SK-N-SH (cell line): ENCODE data around the gene SORBS2. TPM values are rescaled to one million over a fixed set of nuclear protein-coding genes. Genes with fewer than 3 reads are reported as not detected.

Experiments
- CTCF ChIA-PET: fragments of 300-600, 350-600 bp; formaldehyde crosslinking; extraction: SDS; loops from one replicate; lab custom pipeline; 2021; lab: Yijun Ruan, JAX
- POLR2A ChIA-PET: fragments of 350-600 bp; sonication (Branson Sonifier 250); formaldehyde crosslinking; extraction: SDS; loops from one replicate; lab custom pipeline; 2020; ENCODE audit warnings: antibody characterized with exemption, inconsistent platforms; lab: Yijun Ruan, JAX
- DNase-seq: peaks from one replicate; pipeline ENCODE4 v3.0.0; 2012
- H2AFZ ChIP-seq: fragments of 200-600 bp; sonication (generic); 2 replicates; pipeline ENCODE4 v1.8.1; 2016; ENCODE audit warnings: antibody characterized with exemption, mild to moderate bottlenecking, low read depth
- H3F3A ChIP-seq: fragments of 200-600 bp; sonication (generic); replicated peaks from 2 replicates; pipeline ENCODE3; 2016; ENCODE audit warnings: antibody characterized with exemption, mild to moderate bottlenecking; ENCODE audit not compliant: insufficient read depth
- H3K27ac ChIP-seq, 2 experiments: fragments of 200-500 bp in 1 of 2; fragments of 200-600 bp in 1 of 2; sonication (Bioruptor generic) in 1 of 2; sonication (generic), shearing (Covaris generic) in 1 of 2; 2 replicates each; pipeline versions ENCODE4 v1.5.1 to v1.6.1; 2014 to 2016; ENCODE audit warnings: low read depth in 2 of 2, inconsistent platforms in 1 of 2, low read length in 1 of 2, mild to moderate bottlenecking in 1 of 2, mixed read lengths in 1 of 2
- H3K27me3 ChIP-seq: fragments of 200-600 bp; sonication (generic), shearing (Covaris generic); 2 replicates; pipeline ENCODE4 v1.6.1; 2016; ENCODE audit warnings: mixed run types; ENCODE audit not compliant: insufficient read depth
- H3K36me3 ChIP-seq, 2 experiments: fragments of 200-500 bp in 1 of 2; fragments of 200-600 bp in 1 of 2; sonication (Bioruptor generic) in 1 of 2; sonication (generic) in 1 of 2; replicated peaks in 1 of 2; 2 replicates each; pipeline versions ENCODE3 to v1.5.1; 2014 to 2016; ENCODE audit warnings: low read length in 1 of 2, mild to moderate bottlenecking in 1 of 2; ENCODE audit not compliant: insufficient read depth in 2 of 2, control insufficient read depth in 1 of 2
- H3K4me1 ChIP-seq, 2 experiments: fragments of 200-500 bp in 1 of 2; fragments of 200-600 bp in 1 of 2; sonication (Bioruptor generic) in 1 of 2; sonication (generic), shearing (Covaris generic) in 1 of 2; 2 replicates each; pipeline versions ENCODE4 v1.5.1 to v1.6.1; 2014 to 2016; ENCODE audit warnings: low read depth in 1 of 2, low read length in 1 of 2, mixed run types in 1 of 2; ENCODE audit not compliant: insufficient read depth in 2 of 2, control insufficient read depth in 1 of 2
- H3K4me2 ChIP-seq: fragments of 200-600 bp; sonication (generic), shearing (Covaris generic); 2 replicates; pipeline ENCODE4 v1.6.1; 2017; ENCODE audit warnings: mixed run types
- H3K4me3 ChIP-seq, 2 experiments: fragments of 200-500 bp in 1 of 2; fragments of 200-600 bp in 1 of 2; sonication (Bioruptor generic) in 1 of 2; sonication (generic), shearing (Covaris generic) in 1 of 2; 2 replicates each; pipeline versions ENCODE4 v1.5.1 to v1.8.1; 2014 to 2016; ENCODE audit warnings: low read depth in 2 of 2, inconsistent platforms in 1 of 2, low read length in 1 of 2, mild to moderate bottlenecking in 1 of 2, mixed read lengths in 1 of 2, moderate library complexity in 1 of 2
- H3K79me2 ChIP-seq: fragments of 200-600 bp; sonication (generic); 2 replicates; pipeline ENCODE4 v1.8.1; 2017; ENCODE audit warnings: mild to moderate bottlenecking; ENCODE audit not compliant: insufficient read depth
- H3K9ac ChIP-seq: fragments of 200-600 bp; sonication (generic); 2 replicates; pipeline ENCODE4 v1.6.1; 2017; ENCODE audit warnings: mixed run types
- H3K9me2 ChIP-seq: fragments of 200-600 bp; sonication (generic); 2 replicates; pipeline ENCODE4 v1.6.1; 2017; ENCODE audit warnings: mixed run types
- H3K9me3 ChIP-seq: fragments of 200-600 bp; sonication (generic); 2 replicates; pipeline ENCODE4 v1.6.1; 2017; ENCODE audit warnings: mixed run types, mild to moderate bottlenecking, moderate library complexity
- H4K20me1 ChIP-seq: fragments of 200-600 bp; sonication (generic); 2 replicates; pipeline ENCODE4 v1.6.1; 2017; ENCODE audit warnings: mild to moderate bottlenecking, mixed run types; ENCODE audit not compliant: insufficient read depth
- CHD2 ChIP-seq: fragments of 150-350 bp; IDR thresholded peaks from 2 replicates; pipeline ENCODE4 v1.6.1; 2018; ENCODE audit warnings: low read length; ENCODE audit not compliant: partially characterized antibody
- GABPA ChIP-seq: IDR thresholded peaks from 2 replicates; pipeline ENCODE4 v1.4.0; 2012; ENCODE audit warnings: low read depth, mild to moderate bottlenecking
- MEF2A ChIP-seq: IDR thresholded peaks from 2 replicates; pipeline ENCODE4 v1.4.0; 2012; ENCODE audit warnings: low read depth, borderline replicate concordance
- MXI1 ChIP-seq: IDR thresholded peaks from 2 replicates; pipeline ENCODE4 v1.6.1; 2012; ENCODE audit warnings: mild to moderate bottlenecking, low read depth, low read length, improper control_type of control experiment
- RFX5 ChIP-seq: IDR thresholded peaks from 2 replicates; pipeline ENCODE4 v1.6.1; 2012; ENCODE audit warnings: mild to moderate bottlenecking, improper control_type of control experiment, low read length
- TAF1 ChIP-seq: IDR thresholded peaks from 2 replicates; pipeline ENCODE4 v1.6.1; 2012; ENCODE audit warnings: low read depth, mild to moderate bottlenecking, low read length, moderate library complexity, borderline replicate concordance
- YY1 ChIP-seq: IDR thresholded peaks from 2 replicates; pipeline ENCODE4 v1.4.0; 2012; ENCODE audit warnings: low read depth, mild to moderate bottlenecking
- WGBS: methylation state at CpG from one replicate; pipeline ENCODE4 v1.1.6; 2017; ENCODE audit warnings: low lambda C conversion rate; 5-methylcytosine and 5-hydroxymethylcytosine counted together
- polyA plus RNA-seq, 3 experiments: library from polyadenylated mRNA; depleted of rRNA; stranded (reverse); fragments of >200 nt; gene quantifications; 2 replicates each; pipeline ENCODE4 v1.2.3, GENCODE V29; 2012
- TF ChIP-seq, protein P1 (sequence below): IDR thresholded peaks from 2 replicates; pipeline ENCODE4 v1.4.0; 2012; ENCODE audit warnings: low read depth
- TF ChIP-seq, protein P2 (sequence below): IDR thresholded peaks from 2 replicates; pipeline ENCODE4; 2012
- TF ChIP-seq, protein P3 (sequence below): IDR thresholded peaks from 2 replicates; pipeline ENCODE4 v1.4.0; 2012; ENCODE audit warnings: low read depth, borderline replicate concordance

The SORBS2 gene
- polyA plus RNA-seq, 1 of the 3 experiments (the other 2 are of a cell fraction), result 2.5 TPM

DNA sequence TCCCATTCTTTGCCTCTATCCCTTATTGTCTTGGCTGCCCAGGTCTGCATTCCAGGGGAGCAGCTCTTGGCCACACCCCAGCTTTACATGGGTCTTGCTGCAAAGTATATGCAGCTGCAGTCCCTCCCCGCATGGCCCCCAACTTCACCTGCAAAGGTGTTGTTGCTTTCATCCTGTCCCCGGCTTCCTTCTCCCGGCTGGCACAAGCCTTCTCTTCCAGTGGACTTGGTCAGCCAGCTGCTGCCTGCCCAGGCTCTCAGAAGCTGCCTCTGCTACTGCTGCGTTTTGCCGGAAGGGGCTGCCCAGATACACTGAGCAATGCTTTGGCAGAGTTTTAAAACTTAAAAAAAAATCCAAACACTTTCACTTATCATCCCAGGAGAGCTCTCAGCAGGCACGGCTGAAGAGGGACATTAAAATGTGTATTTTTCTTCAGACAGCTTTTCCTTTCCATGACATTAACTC lies 155.5 kb downstream of the SORBS2 start:
- Histone ChIP-seq H3K4me3 (no peak overlapping the region), H3K4me1 (peaks cover 0 to 5% of the 10 kb centered on the region in 2 experiments; a peak in 2 of 4 replicates), H4K20me1 (no peaks in the 10 kb centered on the region), H3K9ac (no peak overlapping the region), H3K27me3 (no peaks in the 10 kb centered on the region), H3K9me3 (no peaks in the 10 kb centered on the region), H3K79me2 (no peaks in the 10 kb centered on the region), H3K9me2 (no peaks in the 10 kb centered on the region), H2AFZ (no peak overlapping the region), H3F3A (no peaks in the 10 kb centered on the region), H3K4me2 (no peak overlapping the region), H3K36me3 (no peaks in the 10 kb centered on the region), H3K27ac (no peak overlapping the region)
- CTCF ChIA-PET, result interaction anchor here (2.4 kb wide), 1 partner anchor 365 kb away, joined by 8 read pairs; no protein-coding TSS in a partner anchor
- no peak for DNase-seq
- TF ChIP-seq, protein P1, sequence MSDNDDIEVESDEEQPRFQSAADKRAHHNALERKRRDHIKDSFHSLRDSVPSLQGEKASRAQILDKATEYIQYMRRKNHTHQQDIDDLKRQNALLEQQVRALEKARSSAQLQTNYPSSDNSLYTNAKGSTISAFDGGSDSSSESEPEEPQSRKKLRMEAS, result no peak
- TF ChIP-seq TAF1 (no peak), YY1 (no peak), MXI1 (no peak), MEF2A (no peak), GABPA (no peak)
- POLR2A ChIA-PET, result no interaction called here
- 80% methylated on average over 6 of the region's 6 CpGs for WGBS

DNA sequence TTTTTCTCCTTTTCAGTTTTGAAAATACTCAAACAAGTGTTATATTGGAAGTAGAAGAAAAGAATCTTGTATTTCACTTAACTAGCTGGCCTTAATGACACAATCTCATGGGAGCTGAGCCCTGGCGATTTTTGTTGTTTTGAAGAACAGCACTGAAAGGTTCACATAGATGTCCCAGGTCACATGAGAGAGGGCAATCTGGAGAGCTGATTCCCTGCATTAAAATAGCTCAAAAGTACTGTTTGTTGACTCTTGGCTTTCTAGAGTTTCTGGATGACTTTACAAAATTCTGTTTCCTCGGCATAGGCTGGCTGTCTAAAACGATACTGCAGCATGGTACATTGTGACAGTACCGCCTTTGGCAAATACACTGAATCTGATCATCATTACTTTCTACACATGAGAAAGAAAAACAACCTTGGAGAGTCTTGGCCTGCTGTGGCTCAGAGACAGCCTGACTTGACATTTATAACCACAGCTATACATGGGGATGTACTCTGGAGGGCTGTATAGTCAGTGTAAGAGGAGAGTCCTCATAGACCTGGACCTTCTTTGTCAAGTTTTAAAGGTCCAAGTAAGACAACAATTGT lies 156.9 kb downstream of the SORBS2 start:
- POLR2A ChIA-PET, result no interaction called here
- Histone ChIP-seq H3F3A (no peaks in the 10 kb centered on the region), H4K20me1 (no peaks in the 10 kb centered on the region), H3K4me2 (no peak overlapping the region), H3K9me3 (no peaks in the 10 kb centered on the region), H3K9me2 (no peaks in the 10 kb centered on the region), H3K4me3 (no peak overlapping the region), H3K9ac (no peak overlapping the region), H3K27me3 (no peaks in the 10 kb centered on the region), H2AFZ (no peak overlapping the region), H3K27ac (no peak overlapping the region), H3K4me1 (peaks cover 0 to 5% of the 10 kb centered on the region in 2 experiments; a peak in 2 of 4 replicates), H3K36me3 (no peaks in the 10 kb centered on the region), H3K79me2 (no peaks in the 10 kb centered on the region)
- CTCF ChIA-PET, result interaction anchor here (0.9 to 3.2 kb wide), 3 partner anchors 15 to 366 kb away, joined by 3 to 13 read pairs (median 7); no protein-coding TSS in a partner anchor
- TF ChIP-seq, protein P2, sequence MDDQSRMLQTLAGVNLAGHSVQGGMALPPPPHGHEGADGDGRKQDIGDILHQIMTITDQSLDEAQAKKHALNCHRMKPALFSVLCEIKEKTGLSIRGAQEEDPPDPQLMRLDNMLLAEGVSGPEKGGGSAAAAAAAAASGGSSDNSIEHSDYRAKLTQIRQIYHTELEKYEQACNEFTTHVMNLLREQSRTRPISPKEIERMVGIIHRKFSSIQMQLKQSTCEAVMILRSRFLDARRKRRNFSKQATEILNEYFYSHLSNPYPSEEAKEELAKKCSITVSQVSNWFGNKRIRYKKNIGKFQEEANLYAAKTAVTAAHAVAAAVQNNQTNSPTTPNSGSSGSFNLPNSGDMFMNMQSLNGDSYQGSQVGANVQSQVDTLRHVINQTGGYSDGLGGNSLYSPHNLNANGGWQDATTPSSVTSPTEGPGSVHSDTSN, result no peak
- no peak for DNase-seq
- WGBS, result 70% methylated on average over 4 of the region's 4 CpGs

DNA sequence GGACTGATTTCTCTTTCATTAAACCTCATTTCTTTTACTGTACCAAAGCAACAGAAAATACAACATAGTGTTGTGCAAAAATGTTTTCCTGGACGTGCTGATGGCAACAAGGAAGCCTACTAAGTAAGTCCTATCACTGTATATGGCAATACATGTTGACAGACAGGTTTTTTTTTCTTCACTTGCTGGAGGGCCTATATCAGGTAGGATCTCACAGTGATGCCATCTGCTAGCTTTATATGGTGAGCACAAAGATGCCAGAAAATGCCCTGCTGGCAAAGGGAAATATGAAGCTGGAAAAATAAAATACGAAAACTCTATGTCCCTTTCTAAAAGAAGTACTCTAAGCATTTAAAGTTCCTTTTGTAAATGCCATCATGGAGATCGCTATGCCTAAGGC lies 157.7 kb downstream of the SORBS2 start:
- H3K4me3 ChIP-seq, result no peak overlapping the region

More for the DNA sequence above, 157.7 kb downstream of the SORBS2 start:
- Histone ChIP-seq H3K9ac (no peak overlapping the region), H3K27me3 (no peaks in the 10 kb centered on the region), H2AFZ (no peak overlapping the region), H3K9me2 (no peaks in the 10 kb centered on the region), H3K4me1 (peaks cover 0 to 5% of the 10 kb centered on the region in 2 experiments; a peak in 2 of 4 replicates), H3K4me2 (no peak overlapping the region), H4K20me1 (no peaks in the 10 kb centered on the region), H3F3A (no peaks in the 10 kb centered on the region), H3K36me3 (no peaks in the 10 kb centered on the region), H3K27ac (no peak overlapping the region), H3K9me3 (no peaks in the 10 kb centered on the region), H3K79me2 (no peaks in the 10 kb centered on the region)
- DNase-seq, result no peak
- ChIA-PET POLR2A (no interaction called here), CTCF (interaction anchor here (0.9 to 3.2 kb wide), 3 partner anchors 14 to 367 kb away, joined by 3 to 13 read pairs (median 7); no protein-coding TSS in a partner anchor)
- WGBS, result 53% methylated on average over 3 of the region's 3 CpGs
- TF ChIP-seq RFX5, result no peak
- no peak for TF ChIP-seq CHD2
- TF ChIP-seq, protein P3, sequence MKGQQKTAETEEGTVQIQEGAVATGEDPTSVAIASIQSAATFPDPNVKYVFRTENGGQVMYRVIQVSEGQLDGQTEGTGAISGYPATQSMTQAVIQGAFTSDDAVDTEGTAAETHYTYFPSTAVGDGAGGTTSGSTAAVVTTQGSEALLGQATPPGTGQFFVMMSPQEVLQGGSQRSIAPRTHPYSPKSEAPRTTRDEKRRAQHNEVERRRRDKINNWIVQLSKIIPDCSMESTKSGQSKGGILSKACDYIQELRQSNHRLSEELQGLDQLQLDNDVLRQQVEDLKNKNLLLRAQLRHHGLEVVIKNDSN, result no peak
